ENCODE results near the gene STXBP6. TPM values are rescaled to one million over a fixed set of nuclear protein-coding genes. Genes with fewer than 3 reads are reported as not detected.

Gene STXBP6
- total RNA-seq, 1 experiment from 2014 or later, result not detected

GRCh38 chr14:24915958-24916595 lies 133.9 kb downstream of the STXBP6 start:
- Histone ChIP-seq H3K9me3 (ENCODE audit: control insufficient read depth, insufficient read depth, low read depth, low read length) (no peaks in the 10 kb centered on the region), H3K36me3 (ENCODE audit: control insufficient read depth, insufficient read depth, low read length) (no peaks in the 10 kb centered on the region), H3K27ac (ENCODE audit: low read length) (no peak overlapping the region), H3K27me3 (ENCODE audit: control insufficient read depth, insufficient read depth, low read length) (no peaks in the 10 kb centered on the region), H3K4me1 (ENCODE audit: control insufficient read depth, insufficient read depth, low read length) (no peaks in the 10 kb centered on the region), H3K4me3 (ENCODE audit: low read depth in 2 of 2, low read length in 2 of 2) (no peak overlapping the region)
- BruUV-seq (replicated peaks), result no TSS peak
- intact Hi-C loops (cut with micrococcal nuclease; ENCODE audit: unreplicated experiment), result no loop called here
- POLR2A ChIA-PET, result no interaction called here
- CTCF ChIA-PET, result no interaction called here
- in situ Hi-C loops (cut with HindIII; ENCODE audit: low pct_unique_long_range_greater_than_20kb, low sequenced_read_pairs), result no loop called here
- ATAC-seq, result no peak
- DNase-seq (ENCODE audit: low read depth, low spot score), result no peak
- TF ChIP-seq CTCF (IDR thresholded peaks at IDR 0.05), result no peak
- no peak for TF ChIP-seq POLR2AphosphoS5 (IDR thresholded peaks at IDR 0.05; ENCODE audit: low read depth, low read length)
- no peak for TF ChIP-seq SIN3A (IDR thresholded peaks at IDR 0.05; ENCODE audit: borderline replicate concordance, insufficient read depth, low read depth, low read length)
- TF ChIP-seq REST (IDR thresholded peaks at IDR 0.05; ENCODE audit: insufficient read depth in 1 of 2, low read depth in 2 of 2, low read length in 1 of 2), result no peak
- no peak for TF ChIP-seq TCF7L2 (IDR thresholded peaks at IDR 0.05; ENCODE audit: low read depth, low read length)

GRCh38 chr14:24915403-24915921 lies 134.5 kb downstream of the STXBP6 start:
- ATAC-seq, result no peak
- Histone ChIP-seq H3K36me3 (ENCODE audit: control insufficient read depth, insufficient read depth, low read length) (no peaks in the 10 kb centered on the region), H3K4me3 (ENCODE audit: low read depth in 2 of 2, low read length in 2 of 2) (no peak overlapping the region), H3K27ac (ENCODE audit: low read length) (no peak overlapping the region), H3K9me3 (ENCODE audit: control insufficient read depth, insufficient read depth, low read depth, low read length) (no peaks in the 10 kb centered on the region), H3K27me3 (ENCODE audit: control insufficient read depth, insufficient read depth, low read length) (no peaks in the 10 kb centered on the region), H3K4me1 (ENCODE audit: control insufficient read depth, insufficient read depth, low read length) (no peaks in the 10 kb centered on the region)
- TF ChIP-seq CTCF (IDR thresholded peaks at IDR 0.05) (no peak), REST (IDR thresholded peaks at IDR 0.05; ENCODE audit: insufficient read depth in 1 of 2, low read depth in 2 of 2, low read length in 1 of 2) (no peak), POLR2AphosphoS5 (IDR thresholded peaks at IDR 0.05; ENCODE audit: low read depth, low read length) (no peak), SIN3A (IDR thresholded peaks at IDR 0.05; ENCODE audit: borderline replicate concordance, insufficient read depth, low read depth, low read length) (no peak), TCF7L2 (IDR thresholded peaks at IDR 0.05; ENCODE audit: low read depth, low read length) (no peak)
- in situ Hi-C loops (cut with HindIII; ENCODE audit: low pct_unique_long_range_greater_than_20kb, low sequenced_read_pairs), result no loop called here
- BruUV-seq (replicated peaks), result no TSS peak
- ChIA-PET POLR2A (no interaction called here), CTCF (no interaction called here)
- intact Hi-C loops (cut with micrococcal nuclease; ENCODE audit: unreplicated experiment), result no loop called here
- no peak for DNase-seq (ENCODE audit: low read depth, low spot score)
